Mucosa of stomach (tissue), 1 donor: ENCODE data around the gene CRK.
"Not testable (repeated sequence)": the region's sequence is repeated elsewhere in the genome, so short reads cannot be mapped to it uniquely, and the experiment has no call there.

ENCODE experiments used
- H3K27me3 ChIP-seq: one replicate; pipeline ENCODE4 v1.7.0; 2013; ENCODE audit warnings: mild to moderate bottlenecking, low read length; ENCODE audit not compliant: control insufficient read depth, insufficient read depth
- H3K36me3 ChIP-seq: one replicate; pipeline ENCODE4 v1.7.0; 2013; ENCODE audit warnings: low read length; ENCODE audit not compliant: control insufficient read depth, insufficient read depth
- H3K4me1 ChIP-seq: one replicate; pipeline ENCODE4 v1.7.0; 2013; ENCODE audit warnings: mild to moderate bottlenecking, low read length; ENCODE audit not compliant: control insufficient read depth, insufficient read depth
- H3K4me3 ChIP-seq: one replicate; pipeline ENCODE4 v1.7.0; 2013; ENCODE audit warnings: low read length
- H3K9ac ChIP-seq: one replicate; pipeline ENCODE4 v1.7.0; 2013; ENCODE audit warnings: mild to moderate bottlenecking, low read length, moderate library complexity
- H3K9me3 ChIP-seq: one replicate; pipeline ENCODE4 v1.7.0; 2013; ENCODE audit warnings: mild to moderate bottlenecking, low read length, moderate library complexity; ENCODE audit not compliant: control insufficient read depth
- donor health status: Pancreatic carcinoma.

CRK gene

DNA sequence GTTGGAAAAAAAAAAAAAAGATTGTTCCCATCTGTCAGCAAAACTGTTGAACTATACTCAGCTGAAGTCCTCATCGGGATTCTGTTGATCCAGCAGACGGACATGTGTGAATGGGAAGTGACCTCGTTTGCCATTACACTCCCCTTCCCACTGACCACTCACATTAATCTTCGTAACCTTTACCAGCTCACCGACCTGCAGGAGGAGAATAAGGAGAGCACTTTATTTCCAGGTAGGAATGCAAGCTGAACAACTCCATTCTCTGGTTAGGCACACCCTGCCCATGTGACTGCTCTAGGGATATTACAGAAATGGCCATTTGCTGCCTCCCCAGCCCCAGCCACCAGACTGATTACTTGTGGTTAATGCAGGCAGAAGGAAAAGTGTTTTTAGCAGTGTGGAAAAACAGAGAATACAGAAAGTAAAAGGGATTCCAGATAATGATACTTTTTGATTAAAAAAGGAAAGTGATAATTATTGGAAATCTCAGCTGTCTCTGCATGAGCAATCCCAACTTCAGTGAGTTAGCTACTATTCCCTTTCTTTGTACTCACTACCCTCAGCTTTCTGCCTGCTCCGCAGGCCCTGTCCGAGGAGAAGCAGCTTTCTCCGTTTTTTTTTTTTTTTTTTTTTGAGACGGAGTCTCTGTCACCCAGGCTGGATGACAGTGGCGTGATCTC is 32.4 kb downstream of the CRK start:
- no peaks in the 10 kb centered on the region for H3K9me3 ChIP-seq
- H3K4me3 ChIP-seq, result no peak overlapping the region
- H3K9ac ChIP-seq, result no peak overlapping the region
- no peaks in the 10 kb centered on the region for H3K27me3 ChIP-seq
- H3K4me1 ChIP-seq, result peaks cover 5% of the 10 kb centered on the region
- no peaks in the 10 kb centered on the region for H3K36me3 ChIP-seq

DNA sequence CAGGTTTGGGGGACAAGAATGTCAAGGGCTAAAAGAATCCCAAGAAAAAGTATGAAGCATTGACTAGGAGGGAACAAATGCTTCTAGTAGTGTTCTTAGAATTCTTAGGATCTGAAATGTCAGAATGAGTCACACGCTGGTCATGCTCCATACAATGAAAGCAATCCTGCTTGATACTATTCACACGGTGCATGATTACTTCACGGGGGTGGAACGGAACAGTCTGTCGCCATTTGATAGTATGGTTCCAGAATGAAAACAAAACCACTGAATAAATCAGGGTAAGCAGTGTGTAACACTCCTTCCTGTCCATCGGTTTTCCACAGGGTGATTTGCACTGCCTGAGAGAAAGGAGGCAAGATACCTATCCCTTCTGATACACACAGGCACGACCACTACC is 33.1 kb downstream of the CRK start:
- Histone ChIP-seq H3K9ac (no peak overlapping the region), H3K27me3 (no peaks in the 10 kb centered on the region), H3K4me3 (no peak overlapping the region), H3K9me3 (no peaks in the 10 kb centered on the region), H3K4me1 (peaks cover 5% of the 10 kb centered on the region), H3K36me3 (no peaks in the 10 kb centered on the region)

DNA sequence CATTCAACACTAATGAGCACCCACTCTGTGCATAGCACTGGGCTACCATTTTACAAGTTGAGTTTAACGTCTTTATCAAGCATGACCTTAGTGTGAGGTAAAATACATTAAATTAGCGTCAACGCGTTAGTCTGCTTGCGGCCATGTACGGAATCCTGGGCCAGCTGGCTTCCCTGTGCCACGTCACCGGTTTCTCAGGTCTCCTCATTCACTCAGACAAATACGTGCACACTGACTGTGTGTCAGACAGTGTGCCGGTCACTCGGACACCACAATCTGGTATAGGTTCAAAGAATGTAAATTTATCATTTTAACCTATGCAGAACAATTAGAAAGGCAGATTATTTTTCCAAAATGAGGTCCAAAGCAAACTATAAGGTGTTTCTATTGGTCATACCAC is 34.6 kb downstream of the CRK start:
- no peaks in the 10 kb centered on the region for H3K9me3 ChIP-seq
- no peak overlapping the region for H3K9ac ChIP-seq
- H3K36me3 ChIP-seq, result no peaks in the 10 kb centered on the region
- H3K4me3 ChIP-seq, result no peak overlapping the region
- peaks cover 5% of the 10 kb centered on the region for H3K4me1 ChIP-seq
- H3K27me3 ChIP-seq, result no peaks in the 10 kb centered on the region

DNA sequence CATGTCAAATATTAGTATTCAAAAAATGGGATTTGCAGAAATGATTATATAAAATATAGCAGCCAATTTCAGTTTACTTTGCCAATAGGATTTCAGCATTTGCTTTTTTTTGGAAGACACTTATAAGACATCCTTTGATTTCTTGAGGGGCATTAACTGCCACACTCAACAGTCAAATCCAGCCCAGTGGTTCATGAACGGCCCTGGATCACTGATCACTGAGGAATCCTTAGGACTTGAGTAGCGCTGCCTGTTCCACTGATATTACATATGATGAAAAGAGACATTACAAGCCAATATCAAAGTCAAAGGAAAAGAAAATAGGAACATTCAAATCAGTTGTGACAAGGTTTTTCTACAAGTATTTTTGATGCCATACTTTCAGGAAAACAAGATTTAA is 35.1 kb downstream of the CRK start:
- Histone ChIP-seq H3K4me1 (peaks cover 5% of the 10 kb centered on the region), H3K9ac (no peak overlapping the region), H3K9me3 (no peaks in the 10 kb centered on the region), H3K36me3 (no peaks in the 10 kb centered on the region), H3K4me3 (no peak overlapping the region), H3K27me3 (no peaks in the 10 kb centered on the region)

DNA sequence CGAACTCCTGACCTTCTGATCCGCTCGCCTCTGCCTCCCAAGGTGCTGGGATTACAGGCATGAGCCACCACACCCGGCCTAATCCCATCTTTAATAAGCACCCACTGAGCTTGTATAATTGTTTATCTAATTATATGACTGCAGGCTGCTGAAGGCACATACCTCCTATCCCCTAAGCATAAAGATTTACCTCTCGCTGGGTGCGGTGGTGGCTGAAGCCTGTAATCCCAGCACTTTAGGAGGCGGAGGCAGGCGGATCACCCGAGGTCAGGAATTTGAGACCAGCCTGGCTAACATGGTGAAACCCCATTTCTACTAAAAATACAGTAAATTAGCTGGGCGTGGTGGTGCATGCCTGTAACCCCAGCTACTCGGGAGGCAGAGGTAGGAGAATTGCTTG is 35.9 kb downstream of the CRK start:
- H3K36me3 ChIP-seq, result no peaks in the 10 kb centered on the region
- no peaks in the 10 kb centered on the region for H3K27me3 ChIP-seq
- no peaks in the 10 kb centered on the region for H3K9me3 ChIP-seq
- H3K9ac ChIP-seq, result no peak overlapping the region
- H3K4me3 ChIP-seq, result no peak overlapping the region
- peaks cover 5% of the 10 kb centered on the region for H3K4me1 ChIP-seq

DNA sequence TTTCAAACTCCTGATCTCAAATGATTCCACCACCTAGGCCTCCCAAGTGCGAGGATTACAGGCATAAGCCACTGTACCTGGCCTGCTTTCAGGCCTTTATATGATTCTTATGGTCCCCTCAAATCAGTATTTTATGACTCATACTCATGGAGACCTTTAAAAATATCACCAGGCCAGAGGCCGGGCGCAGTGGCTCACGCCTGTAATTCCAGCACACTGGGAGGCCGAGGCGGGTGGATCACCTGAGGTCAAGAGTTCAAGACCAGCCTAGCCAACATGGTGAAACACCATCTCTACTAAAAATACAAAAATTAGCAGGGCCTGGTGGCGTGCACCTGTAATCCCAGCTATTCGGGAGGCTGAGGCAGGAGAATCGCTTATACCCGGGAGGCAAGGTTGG is 37.6 kb downstream of the CRK start:
- H3K27me3 ChIP-seq, H3K36me3 ChIP-seq, H3K9ac ChIP-seq, H3K9me3 ChIP-seq, H3K4me3 ChIP-seq, H3K4me1 ChIP-seq: not testable (repeated sequence)

DNA sequence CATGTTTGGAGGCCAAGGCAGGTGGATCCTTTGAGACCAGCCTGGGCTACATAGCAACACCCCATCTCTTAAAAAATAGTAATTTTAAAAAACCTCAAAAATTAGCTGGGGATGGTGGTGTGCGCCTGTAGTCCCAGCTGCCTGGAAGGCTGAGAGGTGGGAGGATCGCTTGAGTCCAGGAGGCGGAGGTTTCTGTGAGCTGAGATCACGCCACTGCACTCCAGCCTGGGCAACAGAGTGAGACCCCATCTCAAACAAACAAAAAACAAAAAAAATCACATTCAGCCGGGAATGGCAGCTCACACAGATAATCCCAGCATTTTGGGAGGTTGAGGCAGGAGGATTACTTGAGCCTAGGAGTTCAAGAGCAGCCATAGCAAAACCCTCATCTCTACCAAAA is 39.6 kb downstream of the CRK start:
- Histone ChIP-seq H3K36me3 (no peaks in the 10 kb centered on the region), H3K9ac (no peak overlapping the region), H3K4me3 (no peak overlapping the region), H3K4me1 (peaks cover 10% of the 10 kb centered on the region), H3K27me3 (no peaks in the 10 kb centered on the region), H3K9me3 (no peaks in the 10 kb centered on the region)

DNA sequence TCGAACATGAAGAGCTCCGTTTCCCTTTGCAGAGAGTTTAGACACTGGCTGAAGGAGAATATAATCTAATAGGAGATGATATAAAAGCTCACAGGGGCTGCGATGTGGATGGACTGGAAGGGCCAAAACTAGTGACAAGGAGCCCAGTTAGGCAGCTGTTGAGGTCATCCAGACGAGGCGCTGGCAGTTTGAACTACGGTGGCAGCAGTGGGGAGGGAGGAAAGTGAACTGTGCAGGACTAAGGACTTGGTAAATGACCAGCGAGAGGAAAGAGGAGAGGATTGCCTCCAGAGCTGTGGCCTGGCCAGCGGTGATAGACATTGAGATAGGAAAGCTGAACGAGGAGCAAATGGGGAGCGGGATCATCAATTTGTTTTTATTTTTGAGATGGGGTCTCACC is 41.4 kb downstream of the CRK start:
- Histone ChIP-seq H3K4me1 (peaks cover 10% of the 10 kb centered on the region), H3K9ac (no peak overlapping the region), H3K4me3 (no peak overlapping the region), H3K36me3 (no peaks in the 10 kb centered on the region), H3K9me3 (no peaks in the 10 kb centered on the region), H3K27me3 (no peaks in the 10 kb centered on the region)

DNA sequence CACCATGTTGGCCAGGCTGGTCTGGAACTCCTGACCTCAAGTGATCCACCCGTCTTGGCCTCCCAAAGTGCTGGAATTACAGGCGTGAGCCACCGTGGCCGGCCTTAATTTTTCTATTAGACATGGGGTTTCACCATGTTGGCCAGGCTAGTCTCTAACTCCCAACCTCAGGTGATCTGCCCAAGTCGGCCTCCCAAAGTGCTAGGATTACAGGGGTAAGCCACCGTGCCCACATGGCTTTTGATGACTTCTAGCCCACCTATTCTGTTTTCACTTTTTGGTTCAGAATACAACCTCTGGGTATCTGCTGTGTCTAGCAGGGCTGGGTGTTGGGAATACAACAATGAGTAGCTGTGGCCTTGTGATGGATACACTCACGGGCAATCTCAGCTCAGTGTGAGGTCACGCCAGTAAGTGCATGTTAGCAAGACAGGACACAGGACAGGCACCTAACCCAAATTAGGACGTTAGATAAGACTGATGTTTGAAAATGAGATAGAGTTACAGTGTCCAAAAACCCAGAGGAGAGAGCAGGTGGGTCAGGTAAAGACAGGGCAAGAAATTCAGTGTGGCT is 41.9 kb downstream of the CRK start:
- no peaks in the 10 kb centered on the region for H3K9me3 ChIP-seq
- no peaks in the 10 kb centered on the region for H3K36me3 ChIP-seq
- peaks cover 10% of the 10 kb centered on the region for H3K4me1 ChIP-seq
- H3K4me3 ChIP-seq, result no peak overlapping the region
- no peaks in the 10 kb centered on the region for H3K27me3 ChIP-seq
- no peak overlapping the region for H3K9ac ChIP-seq

DNA sequence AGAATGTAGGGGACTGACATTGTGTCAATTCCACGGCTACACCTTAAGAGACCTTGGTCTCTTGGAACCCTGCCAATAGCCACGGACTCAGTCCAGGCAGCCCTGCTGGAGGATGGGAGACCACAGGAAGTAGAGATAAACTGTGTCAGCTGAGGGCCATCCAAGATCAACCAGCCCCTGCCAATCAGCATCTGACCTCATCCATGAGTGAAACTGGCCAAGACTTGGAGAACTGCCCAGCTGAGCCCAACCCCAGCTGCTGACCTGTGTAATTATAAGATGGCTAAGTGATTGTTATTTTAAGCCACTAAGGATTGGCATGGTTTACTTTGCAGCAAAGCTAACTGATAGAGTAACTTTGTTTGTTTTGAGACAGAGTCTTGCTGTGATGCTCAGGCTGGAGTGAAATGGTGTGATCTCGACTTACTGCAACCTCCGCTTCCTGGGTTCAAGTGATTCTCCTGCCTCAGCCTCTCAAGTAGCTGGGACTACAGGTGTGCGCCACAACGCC is 42.7 kb downstream of the CRK start:
- no peak overlapping the region for H3K9ac ChIP-seq
- no peak overlapping the region for H3K4me3 ChIP-seq
- H3K27me3 ChIP-seq, result no peaks in the 10 kb centered on the region
- H3K9me3 ChIP-seq, result no peaks in the 10 kb centered on the region
- H3K4me1 ChIP-seq, result peaks cover 10% of the 10 kb centered on the region
- H3K36me3 ChIP-seq, result no peaks in the 10 kb centered on the region

DNA sequence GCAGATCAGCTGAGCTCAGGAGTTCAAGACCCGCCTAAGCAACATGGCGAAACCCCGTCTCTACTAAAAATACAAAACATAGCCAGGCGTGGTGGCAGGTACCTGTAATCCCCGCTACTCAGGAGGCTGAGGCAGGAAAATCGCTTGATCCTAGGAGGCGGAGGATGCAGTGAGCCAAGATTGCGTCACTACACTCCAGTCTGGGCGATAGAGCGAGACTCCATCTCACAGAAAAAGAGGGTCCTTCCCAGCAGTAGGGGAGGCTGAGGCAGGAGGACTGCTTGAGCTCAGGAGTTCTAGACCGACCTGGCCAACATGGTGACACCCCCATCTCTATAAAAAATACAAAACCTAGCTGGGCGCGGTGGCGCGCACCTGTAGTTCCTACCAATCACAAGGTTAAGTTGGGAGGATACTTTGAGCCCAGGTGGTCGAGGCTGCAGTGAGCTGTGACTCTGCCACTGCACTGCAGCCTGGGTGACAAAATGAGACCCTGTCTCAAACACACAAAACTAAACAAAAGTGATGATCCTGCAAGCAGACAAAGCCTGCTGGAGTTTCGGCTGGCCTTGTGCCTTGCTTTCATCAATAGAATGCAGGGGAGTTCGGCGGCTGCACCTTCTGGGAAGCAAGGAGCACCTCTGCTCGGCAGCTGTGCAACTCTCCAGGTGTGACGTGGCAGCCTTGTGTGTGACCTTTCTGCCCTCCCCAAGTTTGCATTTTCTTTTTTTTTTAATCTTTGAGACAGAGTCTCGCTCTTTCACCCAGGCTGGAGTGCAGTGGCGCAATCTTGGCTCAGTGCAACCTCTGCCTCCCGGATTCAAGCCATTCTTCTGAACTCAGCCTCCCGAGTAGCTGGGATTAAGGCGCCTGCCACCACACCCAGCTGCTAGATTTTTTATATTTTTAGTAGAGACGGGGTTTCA is 43.6 kb downstream of the CRK start:
- Histone ChIP-seq H3K4me1 (peaks cover 10% of the 10 kb centered on the region), H3K36me3 (no peaks in the 10 kb centered on the region), H3K4me3 (no peak overlapping the region), H3K9me3 (no peaks in the 10 kb centered on the region), H3K27me3 (no peaks in the 10 kb centered on the region), H3K9ac (no peak overlapping the region)

DNA sequence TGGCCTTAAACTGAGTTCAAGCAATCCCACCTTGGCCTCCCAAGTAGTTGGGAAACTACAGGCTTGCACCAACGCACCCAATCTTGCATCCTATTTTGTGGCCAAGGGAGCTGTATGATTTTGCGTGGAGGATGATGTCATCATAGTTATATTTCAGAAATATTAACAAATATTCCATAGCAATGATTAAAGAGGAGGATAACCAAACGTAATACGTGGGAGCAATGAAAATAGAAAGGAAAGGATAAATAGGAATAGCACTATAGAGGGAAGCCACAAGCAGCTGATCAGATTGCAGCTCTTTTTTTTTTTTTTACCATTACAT is 53.8 kb downstream of the CRK start:
- no peak overlapping the region for H3K4me3 ChIP-seq
- H3K9ac ChIP-seq, result no peak overlapping the region
- no peaks in the 10 kb centered on the region for H3K36me3 ChIP-seq
- H3K27me3 ChIP-seq, result no peaks in the 10 kb centered on the region
- peaks cover 4% of the 10 kb centered on the region for H3K4me1 ChIP-seq
- no peaks in the 10 kb centered on the region for H3K9me3 ChIP-seq
